Caco-2 (cell line): ENCODE data around the gene GPR34. TPM values are rescaled to one million over a fixed set of nuclear protein-coding genes. Genes with fewer than 3 reads are reported as not detected.

ENCODE experiments used
- BruUV-seq: library from RNA; stranded (reverse); fragments of 400-500 nt; replicated peaks from 2 replicates; lab custom pipeline; 2021; lab: Mats Ljungman, UMichigan
- CTCF ChIA-PET: fragments of 300-600 bp; sonication (Branson Sonifier 250); formaldehyde crosslinking; loops from one replicate; lab custom pipeline; 2022; ENCODE audit warnings: antibody characterized with exemption; lab: Charles Lee
- POLR2A ChIA-PET: fragments of 300-600 bp; sonication (Branson Sonifier 250); formaldehyde crosslinking; loops from one replicate; lab custom pipeline; 2022; ENCODE audit warnings: antibody characterized with exemption; lab: Charles Lee
- DNase-seq, 2 experiments: peaks; one replicate each; pipeline versions ENCODE4 v3.0.0 to v3.0.0-alpha.2; 2020 to 2022
- H3K27me3 ChIP-seq: replicated peaks from 2 replicates; pipeline ENCODE4 v1.6.0; 2011; ENCODE audit warnings: low read length; ENCODE audit not compliant: control insufficient read depth, insufficient read depth
- H3K36me3 ChIP-seq: 2 replicates; pipeline ENCODE4 v1.5.1; 2011; ENCODE audit warnings: low read length; ENCODE audit not compliant: control insufficient read depth, insufficient read depth
- H3K4me1 ChIP-seq: fragments of 250-450 bp; sonication (Bioruptor Pico); 2 replicates; pipeline ENCODE4 v1.5.1; 2020; ENCODE audit warnings: mild to moderate bottlenecking
- H3K4me3 ChIP-seq: 2 replicates; pipeline ENCODE4 v1.5.1; 2011; ENCODE audit warnings: low read depth, mild to moderate bottlenecking, control low read depth, low read length
- H3K9me3 ChIP-seq: fragments of 250-450 bp; sonication (Bioruptor Pico); 2 replicates; pipeline ENCODE4 v1.5.1; 2020; ENCODE audit warnings: mild to moderate bottlenecking, moderate library complexity
- H3K27ac Mint-ChIP-seq: one replicate; pipeline ENCODE4 v1.8.0; 2022; ENCODE audit warnings: mixed read lengths; ENCODE audit not compliant: unreplicated experiment
- H3K27me3 Mint-ChIP-seq: one replicate; pipeline ENCODE4 v1.8.0; 2022; ENCODE audit warnings: mixed read lengths; ENCODE audit not compliant: insufficient read depth, unreplicated experiment
- H3K36me3 Mint-ChIP-seq: one replicate; pipeline ENCODE4 v1.8.0; 2022; ENCODE audit warnings: mild to moderate bottlenecking, mixed read lengths; ENCODE audit not compliant: insufficient read depth, unreplicated experiment
- H3K4me1 Mint-ChIP-seq: one replicate; pipeline ENCODE4 v1.8.0; 2022; ENCODE audit warnings: low read depth, mixed read lengths; ENCODE audit not compliant: unreplicated experiment
- H3K4me3 Mint-ChIP-seq: one replicate; pipeline ENCODE4 v1.8.0; 2022; ENCODE audit warnings: mild to moderate bottlenecking, moderate library complexity, mixed read lengths; ENCODE audit not compliant: unreplicated experiment
- H3K9me3 Mint-ChIP-seq: one replicate; pipeline ENCODE4 v1.8.0; 2022; ENCODE audit warnings: mixed read lengths; ENCODE audit not compliant: unreplicated experiment
- CTCF ChIP-seq, 2 experiments: fragments of 200-600 bp in 1 of 2; IDR thresholded peaks; 1 replicate in 1 of 2; 2 replicates in 1 of 2; pipeline versions ENCODE4 v1.5.1 to v1.8.0; 2011 to 2022; ENCODE audit warnings: antibody characterized with exemption in 1 of 2, control low read depth in 1 of 2, inconsistent platforms in 1 of 2, low read depth in 1 of 2, low read length in 1 of 2, mild to moderate bottlenecking in 1 of 2, moderate library complexity in 1 of 2; ENCODE audit not compliant: insufficient read depth in 1 of 2, severe bottlenecking in 1 of 2, unreplicated experiment in 1 of 2
- intact Hi-C: fragments of 100-400 bp; cut with micrococcal nuclease; formaldehyde crosslinking; loops from one replicate; pipeline ENCODE4 v1.10.0; 2022; ENCODE audit not compliant: unreplicated experiment
- total RNA-seq: library from RNA; stranded (reverse); gene quantifications from 2 replicates; pipeline ENCODE4 v1.2.3, GENCODE V29; 2022

GPR34 gene
- total RNA-seq, 1 experiment from 2014 or later: not detected

- ChIA-PET POLR2A (no interaction called here), CTCF (no interaction called here)
- H3K4me1 ChIP-seq: peaks cover 18% of the 10 kb centered on the region
- Mint-ChIP-seq H3K9me3 (no peaks in the 10 kb centered on the region), H3K4me1 (peaks cover 12% of the 10 kb centered on the region), H3K27me3 (no peaks in the 10 kb centered on the region), H3K4me3 (no peak overlapping the region), H3K27ac (no peak overlapping the region), H3K36me3 (peaks cover 21% of the 10 kb centered on the region)
- no peaks in the 10 kb centered on the region for H3K36me3 ChIP-seq
- TF ChIP-seq CTCF (IDR thresholded peaks at IDR 0.05; ENCODE audit: insufficient read depth in 1 of 2, low read depth in 1 of 2, low read length in 1 of 2, severe bottlenecking in 1 of 2, unreplicated experiment in 1 of 2): no peak
- no peaks in the 10 kb centered on the region for H3K27me3 ChIP-seq
- DNase-seq: no peak
- no peak overlapping the region for H3K4me3 ChIP-seq
- H3K9me3 ChIP-seq: no peaks in the 10 kb centered on the region
- no TSS peak for BruUV-seq
- intact Hi-C loops: no loop called here
Measured at GRCh38 chrX:41722816-41723618, 34.2 kb downstream of the GPR34 start.

GRCh38 chrX:41723826-41724225 lies 35.1 kb downstream of the GPR34 start, which contains the start of gene GPR82:
Gene GPR82, plus strand, starts transcription at chrX:41724181. Its CDS starts 2,846 bp downstream, at chrX:41727027.
- no TSS peak for BruUV-seq
- Histone ChIP-seq H3K4me1 (peaks cover 10% of the 10 kb centered on the region), H3K9me3 (no peaks in the 10 kb centered on the region), H3K4me3 (no peak within 1 kb of the TSS), H3K27me3 (no peaks in the 10 kb centered on the region), H3K36me3 (no peaks in the 10 kb centered on the region)
- intact Hi-C loops: no loop called here
- peaks cover 15% of the 10 kb centered on the region for H3K36me3 Mint-ChIP-seq
- H3K27me3 Mint-ChIP-seq: no peaks in the 10 kb centered on the region
- POLR2A ChIA-PET: no interaction called here
- no peak within 1 kb of the TSS for H3K27ac Mint-ChIP-seq
- TF ChIP-seq CTCF (IDR thresholded peaks at IDR 0.05; ENCODE audit: insufficient read depth in 1 of 2, low read depth in 1 of 2, low read length in 1 of 2, severe bottlenecking in 1 of 2, unreplicated experiment in 1 of 2): no peak
- H3K4me1 Mint-ChIP-seq: peaks cover 10% of the 10 kb centered on the region
- no peaks in the 10 kb centered on the region for H3K9me3 Mint-ChIP-seq
- no peak for DNase-seq
- no peak within 1 kb of the TSS for H3K4me3 Mint-ChIP-seq
- CTCF ChIA-PET: no interaction called here

- no TSS peak for BruUV-seq
Measured at GRCh38 chrX:41728125-41728524, 39.4 kb downstream of the GPR34 start.

More at GRCh38 chrX:41728125-41728524, 39.4 kb downstream of the GPR34 start:
- intact Hi-C loops: no loop called here
- Mint-ChIP-seq H3K27ac (no peak overlapping the region), H3K27me3 (no peaks in the 10 kb centered on the region), H3K4me3 (no peak overlapping the region), H3K4me1 (no peaks in the 10 kb centered on the region), H3K9me3 (no peaks in the 10 kb centered on the region), H3K36me3 (peaks cover 10% of the 10 kb centered on the region)
- DNase-seq: no peak
- Histone ChIP-seq H3K4me1 (no peaks in the 10 kb centered on the region), H3K36me3 (no peaks in the 10 kb centered on the region), H3K27me3 (no peaks in the 10 kb centered on the region), H3K9me3 (no peaks in the 10 kb centered on the region), H3K4me3 (no peak overlapping the region)
- no peak for TF ChIP-seq CTCF (IDR thresholded peaks at IDR 0.05; ENCODE audit: insufficient read depth in 1 of 2, low read depth in 1 of 2, low read length in 1 of 2, severe bottlenecking in 1 of 2, unreplicated experiment in 1 of 2)
- ChIA-PET POLR2A (no interaction called here), CTCF (no interaction called here)
